IMR-90 (cell line): ENCODE measurements around the gene MRPL19.

Experiments
- CEBPB ChIP-seq: IDR thresholded peaks from 2 replicates; pipeline ENCODE4 v1.6.1; 2012; ENCODE audit warnings: low read depth, low read length, improper control_type of control experiment
- CHD1 ChIP-seq: IDR thresholded peaks from 2 replicates; pipeline ENCODE4 v1.6.1; 2012; ENCODE audit warnings: low read depth, low read length, improper control_type of control experiment
- ELK1 ChIP-seq: fragments of 150-350 bp; IDR thresholded peaks from 2 replicates; pipeline ENCODE4 v1.6.1; 2016; ENCODE audit warnings: low read depth, mild to moderate bottlenecking, low read length, moderate library complexity, borderline replicate concordance
- FOS ChIP-seq: fragments of 150-350 bp; IDR thresholded peaks from 2 replicates; pipeline ENCODE4 v1.6.1; 2016; ENCODE audit warnings: low read depth, low read length
- MXI1 ChIP-seq: IDR thresholded peaks from 2 replicates; pipeline ENCODE4 v1.6.1; 2012; ENCODE audit warnings: low read depth, mild to moderate bottlenecking, low read length, moderate library complexity, borderline replicate concordance
- POLR2A ChIP-seq: IDR thresholded peaks from 2 replicates; pipeline ENCODE4 v1.6.1; 2012; ENCODE audit warnings: mild to moderate bottlenecking, low read depth, low read length
- RAD21 ChIP-seq: IDR thresholded peaks from 2 replicates; pipeline ENCODE4 v1.6.1; 2012; ENCODE audit warnings: low read length, improper control_type of control experiment
- SMC3 ChIP-seq: fragments of 150-350 bp; IDR thresholded peaks from 2 replicates; pipeline ENCODE4 v1.6.1; 2016; ENCODE audit warnings: low read depth, mild to moderate bottlenecking, antibody characterized with exemption, low read length, moderate library complexity
- USF2 ChIP-seq: fragments of 150-350 bp; IDR thresholded peaks from 2 replicates; pipeline ENCODE4 v1.6.1; 2017; ENCODE audit warnings: mild to moderate bottlenecking, antibody characterized with exemption, low read length, low read depth
- TF ChIP-seq, protein P1 (sequence below): conservative IDR thresholded peaks from 2 replicates; pipeline ENCODE4 v1.5.1; 2012; ENCODE audit warnings: mild to moderate bottlenecking, low read depth, low read length, improper control_type of control experiment

GRCh38 chr2:75632091-75632701, 14.4 kb upstream of the MRPL19 start:
- TF ChIP-seq, protein P1, sequence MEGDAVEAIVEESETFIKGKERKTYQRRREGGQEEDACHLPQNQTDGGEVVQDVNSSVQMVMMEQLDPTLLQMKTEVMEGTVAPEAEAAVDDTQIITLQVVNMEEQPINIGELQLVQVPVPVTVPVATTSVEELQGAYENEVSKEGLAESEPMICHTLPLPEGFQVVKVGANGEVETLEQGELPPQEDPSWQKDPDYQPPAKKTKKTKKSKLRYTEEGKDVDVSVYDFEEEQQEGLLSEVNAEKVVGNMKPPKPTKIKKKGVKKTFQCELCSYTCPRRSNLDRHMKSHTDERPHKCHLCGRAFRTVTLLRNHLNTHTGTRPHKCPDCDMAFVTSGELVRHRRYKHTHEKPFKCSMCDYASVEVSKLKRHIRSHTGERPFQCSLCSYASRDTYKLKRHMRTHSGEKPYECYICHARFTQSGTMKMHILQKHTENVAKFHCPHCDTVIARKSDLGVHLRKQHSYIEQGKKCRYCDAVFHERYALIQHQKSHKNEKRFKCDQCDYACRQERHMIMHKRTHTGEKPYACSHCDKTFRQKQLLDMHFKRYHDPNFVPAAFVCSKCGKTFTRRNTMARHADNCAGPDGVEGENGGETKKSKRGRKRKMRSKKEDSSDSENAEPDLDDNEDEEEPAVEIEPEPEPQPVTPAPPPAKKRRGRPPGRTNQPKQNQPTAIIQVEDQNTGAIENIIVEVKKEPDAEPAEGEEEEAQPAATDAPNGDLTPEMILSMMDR, result no peak
- TF ChIP-seq FOS (no peak), RAD21 (no peak), CEBPB (no peak), CHD1 (no peak), SMC3 (no peak), USF2 (no peak), ELK1 (no peak), POLR2A (no peak), MXI1 (no peak)
